HG03280 (cell line): ENCODE results near the gene APC2.

Experiments
- ATAC-seq: cut with Tn5 transposase; IDR thresholded peaks from one replicate; pipeline ENCODE4 v1.9.1; 2021; ENCODE audit warnings: mild to moderate bottlenecking, moderate library complexity; ENCODE audit not compliant: unreplicated experiment

Gene APC2

GRCh38 chr19:1449467-1450442 lies at the start of gene APC2:
Gene APC2 (plus strand): TSS chr19:1450121. CDS start chr19:1453002, 2,881 bp downstream.
- no peak for ATAC-seq

GRCh38 chr19:1400281-1401137 lies 49.4 kb upstream of the APC2 start:
- ATAC-seq, result no peak

- no peak for ATAC-seq
Measured at GRCh38 chr19:1401138-1401888, 48.6 kb upstream of the APC2 start, which contains the start of gene GAMT. Gene GAMT (minus strand): TSS chr19:1401542. CDS start chr19:1401476, 66 bp downstream.

- ATAC-seq, result no peak
Measured at GRCh38 chr19:1401889-1402217, 48.1 kb upstream of the APC2 start.

GRCh38 chr19:1402411-1403070 lies 47.4 kb upstream of the APC2 start:
- ATAC-seq, result no peak

- peak; percentile 77 for ATAC-seq
Measured at GRCh38 chr19:1406774-1407527, 43.0 kb upstream of the APC2 start.

GRCh38 chr19:1407528-1408299 lies 42.2 kb upstream of the APC2 start, which contains the start of gene DAZAP1:
Gene DAZAP1 (plus strand): TSS chr19:1407586. CDS start chr19:1407774, 188 bp downstream.
- peak; percentile 28 for ATAC-seq

- ATAC-seq, result no peak
Measured at GRCh38 chr19:1408300-1409203, 41.4 kb upstream of the APC2 start.

- no peak for ATAC-seq
Measured at GRCh38 chr19:1409204-1410005, 40.5 kb upstream of the APC2 start.

- ATAC-seq, result no peak
Measured at GRCh38 chr19:1410136-1410786, 39.7 kb upstream of the APC2 start.

GRCh38 chr19:1410789-1411188 lies 39.1 kb upstream of the APC2 start:
- no peak for ATAC-seq

- ATAC-seq, result no peak
Measured at GRCh38 chr19:1411255-1412191, 38.4 kb upstream of the APC2 start.

- no peak for ATAC-seq
Measured at GRCh38 chr19:1412323-1412923, 37.5 kb upstream of the APC2 start.

GRCh38 chr19:1412995-1413800 lies 36.7 kb upstream of the APC2 start:
- no peak for ATAC-seq
